Measurements from ENCODE around the gene CELA2A.

- TF ChIP-seq CTCF (conservative IDR thresholded peaks at IDR 0.05 in 1 of 2, IDR thresholded peaks at IDR 0.05 in 1 of 2; ENCODE audit: extremely low read depth in 1 of 2, insufficient read depth in 1 of 2, low read depth in 1 of 2, low read length in 2 of 2) (no peak), EZH2 (IDR thresholded peaks at IDR 0.05; ENCODE audit: borderline replicate concordance, low read length) (no peak)
Measured at GRCh38 chr1:15483971-15484370, 27.4 kb downstream of the CELA2A start.
